DND-41 (cell line): ENCODE data around the gene BTBD7.
"Not testable (repeated sequence)": the region's sequence is repeated elsewhere in the genome, so short reads cannot be mapped to it uniquely, and the experiment has no call there.

Experiments
- ATAC-seq: fragments of 200-7000 bp; cut with Tn5 transposase; 3 replicates; pipeline ENCODE4 v1.9.1; 2021; ENCODE audit warnings: low read depth; ENCODE audit not compliant: insufficient read depth
- DNase-seq: peaks from one replicate; pipeline ENCODE4 v3.0.0-alpha.2; 2020
- H2AFZ ChIP-seq: 2 replicates; pipeline ENCODE4 v1.6.0; 2012; ENCODE audit warnings: low read depth, low read length
- H3K27ac ChIP-seq: 2 replicates; pipeline ENCODE4 v1.5.1; 2012; ENCODE audit warnings: low read length, inconsistent platforms
- H3K27me3 ChIP-seq: fragments of 200-600 bp; sonication (generic); 2 replicates; pipeline ENCODE4 v1.6.0; 2012; ENCODE audit warnings: low read length, mild to moderate bottlenecking, inconsistent platforms; ENCODE audit not compliant: insufficient read depth, poor library complexity
- H3K36me3 ChIP-seq: 2 replicates; pipeline ENCODE4 v1.5.1; 2012; ENCODE audit warnings: low read length, inconsistent platforms; ENCODE audit not compliant: insufficient read depth
- H3K4me1 ChIP-seq: 2 replicates; pipeline ENCODE4 v1.5.1; 2012; ENCODE audit warnings: mild to moderate bottlenecking, low read length; ENCODE audit not compliant: insufficient read depth
- H3K4me2 ChIP-seq: 2 replicates; pipeline ENCODE4 v1.6.0; 2012; ENCODE audit warnings: mild to moderate bottlenecking, moderate library complexity, low read length, inconsistent platforms; ENCODE audit not compliant: insufficient read depth
- H3K4me3 ChIP-seq, 2 experiments: fragments of 200-600 bp in 1 of 2; shearing (Covaris generic) in 1 of 2; 2 replicates each; pipeline ENCODE4 v1.5.1; 2012 to 2016; ENCODE audit warnings: inconsistent platforms in 2 of 2, low read length in 2 of 2, mild to moderate bottlenecking in 2 of 2, low read depth in 1 of 2, moderate library complexity in 1 of 2
- H3K79me2 ChIP-seq: 2 replicates; pipeline ENCODE4 v1.6.0; 2012; ENCODE audit warnings: low read length, inconsistent platforms; ENCODE audit not compliant: insufficient read depth
- H3K9ac ChIP-seq: 2 replicates; pipeline ENCODE4 v1.6.0; 2012; ENCODE audit warnings: low read depth, mild to moderate bottlenecking, inconsistent platforms, low read length, moderate library complexity
- H3K9me3 ChIP-seq: 2 replicates; pipeline ENCODE4 v1.5.1; 2012; ENCODE audit warnings: low read length, moderate library complexity, mild to moderate bottlenecking, inconsistent platforms; ENCODE audit not compliant: insufficient read depth, severe bottlenecking
- H4K20me1 ChIP-seq: 2 replicates; pipeline ENCODE4 v1.6.0; 2012; ENCODE audit warnings: low read length; ENCODE audit not compliant: insufficient read depth
- EZH2 ChIP-seq: IDR thresholded peaks from 3 replicates; pipeline ENCODE4 v1.6.1; 2012; ENCODE audit warnings: borderline replicate concordance, low read depth, mild to moderate bottlenecking, moderate library complexity, low read length, inconsistent platforms; ENCODE audit not compliant: severe bottlenecking
- TF ChIP-seq, protein P1 (sequence below): IDR thresholded peaks from 2 replicates; pipeline ENCODE4 v1.5.1; 2012; ENCODE audit warnings: borderline replicate concordance, low read length, moderate library complexity, mild to moderate bottlenecking; ENCODE audit not compliant: poor library complexity, severe bottlenecking; ENCODE audit errors: extremely low read depth

Gene BTBD7

GRCh38 chr14:93369713-93370266 lies 37.0 kb upstream of the BTBD7 start:
- H3K36me3 ChIP-seq, result no peaks in the 10 kb centered on the region
- H3K9me3 ChIP-seq, result no peaks in the 10 kb centered on the region
- no peaks in the 10 kb centered on the region for H4K20me1 ChIP-seq
- H3K79me2 ChIP-seq, result no peaks in the 10 kb centered on the region
- no peak overlapping the region for H3K4me2 ChIP-seq
- no peak overlapping the region for H3K27ac ChIP-seq
- TF ChIP-seq, protein P1, sequence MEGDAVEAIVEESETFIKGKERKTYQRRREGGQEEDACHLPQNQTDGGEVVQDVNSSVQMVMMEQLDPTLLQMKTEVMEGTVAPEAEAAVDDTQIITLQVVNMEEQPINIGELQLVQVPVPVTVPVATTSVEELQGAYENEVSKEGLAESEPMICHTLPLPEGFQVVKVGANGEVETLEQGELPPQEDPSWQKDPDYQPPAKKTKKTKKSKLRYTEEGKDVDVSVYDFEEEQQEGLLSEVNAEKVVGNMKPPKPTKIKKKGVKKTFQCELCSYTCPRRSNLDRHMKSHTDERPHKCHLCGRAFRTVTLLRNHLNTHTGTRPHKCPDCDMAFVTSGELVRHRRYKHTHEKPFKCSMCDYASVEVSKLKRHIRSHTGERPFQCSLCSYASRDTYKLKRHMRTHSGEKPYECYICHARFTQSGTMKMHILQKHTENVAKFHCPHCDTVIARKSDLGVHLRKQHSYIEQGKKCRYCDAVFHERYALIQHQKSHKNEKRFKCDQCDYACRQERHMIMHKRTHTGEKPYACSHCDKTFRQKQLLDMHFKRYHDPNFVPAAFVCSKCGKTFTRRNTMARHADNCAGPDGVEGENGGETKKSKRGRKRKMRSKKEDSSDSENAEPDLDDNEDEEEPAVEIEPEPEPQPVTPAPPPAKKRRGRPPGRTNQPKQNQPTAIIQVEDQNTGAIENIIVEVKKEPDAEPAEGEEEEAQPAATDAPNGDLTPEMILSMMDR, result no peak
- no peak for TF ChIP-seq EZH2
- DNase-seq, result no peak
- no peak for ATAC-seq
- no peak overlapping the region for H3K4me3 ChIP-seq
- H3K4me1 ChIP-seq, result no peaks in the 10 kb centered on the region
- H3K27me3 ChIP-seq, result peaks cover 4% of the 10 kb centered on the region
- H2AFZ ChIP-seq, result no peak overlapping the region
- no peak overlapping the region for H3K9ac ChIP-seq

DNA sequence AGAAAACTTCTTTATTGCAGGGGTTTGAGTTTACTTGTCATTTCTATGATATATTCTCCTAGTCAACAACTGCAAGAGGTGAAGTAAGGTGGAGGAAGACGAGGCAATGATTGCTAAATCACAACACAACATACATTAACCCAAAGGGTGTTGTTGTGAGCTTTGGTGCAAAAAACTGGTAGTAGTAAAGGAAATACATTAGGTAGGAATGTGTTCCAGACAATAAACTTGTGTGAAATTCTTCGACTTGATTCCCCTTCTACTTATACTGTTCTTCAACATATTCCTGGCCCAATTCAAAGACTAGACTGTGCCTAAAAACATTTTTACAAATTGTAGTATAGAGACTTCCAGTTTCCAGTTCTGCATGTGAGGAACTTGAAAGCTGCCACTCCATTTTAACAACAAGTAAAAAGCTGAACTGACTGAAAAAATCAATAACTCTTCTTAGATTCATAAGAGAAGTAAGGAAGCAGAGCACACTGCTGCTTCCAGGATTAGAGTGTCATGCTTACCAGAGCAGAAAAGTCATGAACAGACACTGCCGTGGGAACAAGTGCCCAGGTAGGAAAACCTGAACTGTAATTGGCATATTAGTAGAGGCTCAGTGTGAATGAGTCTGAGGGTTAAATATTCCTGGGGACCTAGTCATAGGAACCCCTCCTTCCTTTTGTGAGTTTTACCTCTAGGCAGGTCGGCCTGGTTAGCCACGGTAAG lies 36.3 kb upstream of the BTBD7 start:
- H3K27me3 ChIP-seq, result peaks cover 4% of the 10 kb centered on the region
- H3K79me2 ChIP-seq, result no peaks in the 10 kb centered on the region
- no peak overlapping the region for H3K27ac ChIP-seq
- TF ChIP-seq EZH2, result no peak
- TF ChIP-seq, protein P1, result no peak
- H3K36me3 ChIP-seq, result no peaks in the 10 kb centered on the region
- no peaks in the 10 kb centered on the region for H4K20me1 ChIP-seq
- DNase-seq (no peak), ATAC-seq (no peak)
- no peak overlapping the region for H3K4me2 ChIP-seq
- no peaks in the 10 kb centered on the region for H3K4me1 ChIP-seq
- no peak overlapping the region for H2AFZ ChIP-seq
- H3K9me3 ChIP-seq, result no peaks in the 10 kb centered on the region
- no peak overlapping the region for H3K4me3 ChIP-seq
- H3K9ac ChIP-seq, result no peak overlapping the region

DNA sequence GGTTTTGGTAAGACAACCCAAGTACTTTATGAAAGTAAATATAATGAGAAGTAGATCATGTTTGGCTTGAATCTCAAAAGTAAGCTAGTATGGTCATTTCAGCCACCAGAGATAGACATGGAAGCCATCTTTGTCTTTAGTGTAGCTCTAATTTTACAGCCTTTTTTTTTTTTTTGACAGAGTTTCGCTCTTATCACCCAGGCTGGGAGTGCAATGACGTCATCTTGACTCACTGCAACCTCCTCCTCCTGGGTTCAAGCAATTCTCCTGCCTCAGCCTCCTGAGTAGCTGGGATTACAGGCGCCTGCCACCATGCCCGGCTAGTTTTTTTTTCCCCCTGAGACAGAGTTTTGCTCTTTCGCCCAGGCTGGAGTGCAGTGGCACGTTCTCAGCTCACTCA lies 22.0 kb upstream of the BTBD7 start:
- H3K27ac ChIP-seq, ATAC-seq, H3K9ac ChIP-seq, H3K4me3 ChIP-seq, H4K20me1 ChIP-seq, H3K4me1 ChIP-seq, H3K79me2 ChIP-seq, H3K27me3 ChIP-seq, H3K9me3 ChIP-seq, H3K4me2 ChIP-seq, H3K36me3 ChIP-seq, H2AFZ ChIP-seq, DNase-seq: not testable (repeated sequence)

DNA sequence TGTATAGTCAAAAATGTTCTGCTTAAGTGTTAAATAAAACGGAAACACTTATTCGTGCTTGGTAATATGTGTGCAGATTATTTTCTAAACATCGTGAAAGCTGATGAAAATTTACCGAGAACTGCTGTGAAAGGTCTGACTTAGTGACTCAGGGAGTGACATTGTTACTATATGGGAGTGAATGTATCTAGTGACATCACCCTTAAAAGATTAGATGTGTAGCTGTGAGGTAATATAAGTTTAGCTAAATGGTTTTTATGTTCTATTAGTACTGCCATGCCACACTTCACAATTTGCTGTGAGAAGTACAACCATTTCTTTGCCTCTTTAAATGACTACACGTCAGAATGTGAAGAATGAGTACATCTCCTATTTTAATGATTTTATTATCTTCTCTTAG lies 15.5 kb upstream of the BTBD7 start:
- Histone ChIP-seq H4K20me1 (no peaks in the 10 kb centered on the region), H3K4me2 (no peak overlapping the region), H3K4me3 (no peak overlapping the region), H3K9ac (no peak overlapping the region), H3K79me2 (no peaks in the 10 kb centered on the region), H3K27ac (no peak overlapping the region), H2AFZ (no peak overlapping the region), H3K9me3 (no peaks in the 10 kb centered on the region), H3K4me1 (peaks cover 6% of the 10 kb centered on the region; the same call in 1 of the 2 replicates), H3K27me3 (no peaks in the 10 kb centered on the region), H3K36me3 (no peaks in the 10 kb centered on the region)
- DNase-seq, result no peak
- TF ChIP-seq, protein P1, result no peak
- no peak for TF ChIP-seq EZH2
- ATAC-seq, result no peak
